ENCODE measurements around the gene AQP1. TPM values are rescaled to one million over a fixed set of nuclear protein-coding genes. Genes with fewer than 3 reads are reported as not detected.

The AQP1 gene
- total RNA-seq, 1 experiment from 2014 or later, result 0.15 TPM

- Histone ChIP-seq H3K14ac (ENCODE audit: insufficient read depth, low read length) (no peak overlapping the region), H3K9me3 (ENCODE audit: control insufficient read depth, low read depth, low read length) (no peaks in the 10 kb centered on the region), H2BK5ac (ENCODE audit: insufficient read length, low read length) (no peak overlapping the region), H3K27me3 (ENCODE audit: insufficient read depth, low read length) (no peaks in the 10 kb centered on the region), H3K79me1 (ENCODE audit: insufficient read depth, low read depth, low read length, poor library complexity, severe bottlenecking) (no peaks in the 10 kb centered on the region), H3K23me2 (ENCODE audit: insufficient read length, low read depth, low read length, poor library complexity, severe bottlenecking) (no peaks in the 10 kb centered on the region), H3K4me1 (ENCODE audit: insufficient read depth, low read length) (no peaks in the 10 kb centered on the region), H3K23ac (ENCODE audit: insufficient read length, low read depth, low read length) (no peak overlapping the region), H4K8ac (replicated peaks; ENCODE audit: insufficient read length, low read depth, low read length) (no peak overlapping the region), H4K5ac (ENCODE audit: insufficient read length, low read depth, low read length) (no peak overlapping the region), H3K9ac (ENCODE audit: extremely low read depth, insufficient read length, low read length) (no peak overlapping the region), H3K18ac (ENCODE audit: insufficient read length, low read depth, low read length) (no peak overlapping the region), H3K4me2 (ENCODE audit: insufficient read depth, insufficient read length, low read length) (no peak overlapping the region), H3T11ph (ENCODE audit: low read length) (no peak overlapping the region), H3K79me2 (ENCODE audit: insufficient read depth, low read length) (no peaks in the 10 kb centered on the region), H2AFZ (ENCODE audit: low read length) (no peak overlapping the region), H2BK20ac (ENCODE audit: low read depth, low read length, poor library complexity, severe bottlenecking) (no peak overlapping the region), H2BK120ac (ENCODE audit: low read depth, low read length, poor library complexity, severe bottlenecking) (no peak overlapping the region), H4K20me1 (ENCODE audit: control insufficient read depth, insufficient read depth, insufficient read length) (no peaks in the 10 kb centered on the region), H2AK5ac (ENCODE audit: insufficient read length, low read length) (no peak overlapping the region), H2BK12ac (ENCODE audit: insufficient read length, low read depth, low read length) (no peak overlapping the region), H4K91ac (ENCODE audit: insufficient read length, low read depth, low read length) (no peak overlapping the region), H3K56ac (ENCODE audit: insufficient read length, low read depth, low read length) (no peak overlapping the region), H3K4ac (ENCODE audit: low read depth, low read length) (no peak overlapping the region), H2BK15ac (ENCODE audit: low read depth, low read length) (no peak overlapping the region), H3K27ac (ENCODE audit: insufficient read length, low read depth, low read length) (no peak overlapping the region)
- DNase-seq, result no peak
- Mint-ChIP-seq H3K27me3 (ENCODE audit: low read depth) (peaks cover 2% of the 10 kb centered on the region; the same call in 1 of the 2 replicates), H3K36me3 (ENCODE audit: insufficient read depth in 1 of 3, low read depth in 3 of 3) (no peaks in the 10 kb centered on the region), H3K9me3 (no peaks in the 10 kb centered on the region), H3K27ac (no peak overlapping the region), H3K4me3 (no peak overlapping the region), H3K4me1 (no peaks in the 10 kb centered on the region)
- no CpG with 5 or more reads among the region's 4 CpGs for WGBS (ENCODE audit: extremely low coverage, insufficient read length, low lambda C conversion rate)
- no peak for TF ChIP-seq CTCF (conservative IDR thresholded peaks at IDR 0.05)
Measured at GRCh38 chr7:30865821-30866220, 45.8 kb upstream of the AQP1 start.

Measured in H9 (cell line).